HG03196 (cell line): Measurements from ENCODE around the gene TUBB3.

ENCODE experiments used
- ATAC-seq: cut with Tn5 transposase; IDR thresholded peaks from one replicate; pipeline ENCODE4 v1.9.1; 2021; ENCODE audit not compliant: unreplicated experiment

The TUBB3 gene

DNA sequence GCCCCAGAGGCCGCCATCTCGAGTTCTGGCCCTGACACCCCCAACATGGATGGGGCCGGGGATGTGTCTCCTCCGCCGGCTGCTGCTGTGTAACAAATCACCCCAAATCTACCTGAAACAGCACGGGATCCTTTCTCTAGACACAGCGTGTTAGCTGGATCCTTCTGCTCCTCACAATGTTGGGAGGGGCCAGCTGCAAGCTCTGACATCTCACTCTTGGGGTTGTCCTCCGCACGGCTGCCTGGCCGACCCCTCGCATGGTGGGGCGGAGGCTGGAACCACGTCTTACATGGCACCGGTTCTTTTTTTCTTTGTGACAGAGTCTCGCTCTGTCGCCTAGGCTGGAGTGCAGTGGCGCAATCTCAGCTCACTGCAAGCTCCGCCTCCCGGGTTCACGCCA, 13.8 kb downstream of the TUBB3 start:
- ATAC-seq: no peak

DNA sequence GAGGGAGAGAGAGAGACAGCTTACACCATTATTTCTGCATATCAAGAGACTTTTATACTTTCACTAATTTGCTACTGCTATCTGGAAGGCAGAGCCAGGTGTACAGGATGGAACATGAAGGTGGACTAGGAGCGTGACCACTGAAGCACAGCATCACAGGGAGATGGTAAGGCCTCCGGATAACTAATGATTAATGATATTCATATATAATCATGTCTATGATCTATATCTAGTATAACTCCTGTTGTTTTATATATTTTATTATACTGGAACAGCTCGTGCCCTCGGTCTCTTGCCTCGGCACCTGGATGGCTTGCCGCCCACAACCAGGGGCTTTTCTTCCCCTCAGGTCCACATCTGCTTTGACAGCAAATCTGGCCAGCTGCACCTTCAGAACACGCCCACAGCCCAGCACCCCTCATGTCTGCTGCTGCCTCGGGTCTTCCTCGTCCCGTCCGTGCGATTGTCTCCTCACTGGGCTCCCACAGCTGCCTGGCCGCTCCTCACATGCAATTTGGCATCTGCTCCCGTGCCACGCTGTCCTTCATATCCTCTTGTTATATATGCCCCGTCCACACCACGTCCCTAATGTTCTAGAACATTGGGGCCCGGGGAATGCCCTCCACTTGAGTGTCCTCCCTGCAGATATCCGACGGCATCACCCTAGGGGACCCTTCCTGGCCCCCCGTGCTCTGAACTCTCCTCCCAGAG, 15.2 kb downstream of the TUBB3 start:
- ATAC-seq: no peak

DNA sequence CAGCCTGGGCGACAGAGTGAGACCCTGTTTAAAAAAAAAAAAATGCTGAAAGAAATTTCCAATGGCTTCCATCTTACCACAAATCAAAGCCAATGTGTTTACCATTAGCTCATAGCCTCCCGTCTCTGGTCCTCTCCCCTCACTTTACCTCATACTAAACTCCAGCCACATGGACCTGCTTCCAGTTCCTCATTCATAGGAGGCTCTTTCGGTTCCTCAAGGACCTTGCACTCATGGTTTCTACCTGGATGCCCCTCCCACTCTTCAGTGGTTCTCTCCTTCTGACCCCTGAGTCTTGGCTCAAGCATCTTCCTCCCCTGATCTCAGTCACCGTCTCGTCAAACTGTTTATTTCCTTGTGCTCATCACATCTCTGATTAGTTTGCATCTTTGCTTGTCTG, 21.6 kb downstream of the TUBB3 start:
- no peak for ATAC-seq

DNA sequence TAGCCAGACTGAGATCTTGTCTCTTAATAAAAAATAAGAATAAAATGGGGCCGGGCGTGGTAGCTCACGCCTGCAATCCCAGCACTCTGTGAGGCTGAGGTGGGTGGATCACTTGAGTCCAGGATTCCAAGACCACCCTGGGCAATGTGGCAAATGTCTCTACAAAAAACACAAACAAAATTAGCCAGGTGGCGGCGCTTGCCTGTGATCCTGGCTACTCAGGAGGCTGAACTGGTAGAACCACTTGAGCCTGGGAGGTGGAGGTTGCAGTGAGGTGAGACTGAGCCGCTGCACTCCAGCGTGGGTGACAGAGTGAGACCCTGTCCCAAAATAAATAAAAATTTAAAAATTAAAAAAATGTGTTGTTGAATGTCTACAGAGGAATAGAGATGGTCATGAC, 22.5 kb downstream of the TUBB3 start:
- ATAC-seq: no peak

DNA sequence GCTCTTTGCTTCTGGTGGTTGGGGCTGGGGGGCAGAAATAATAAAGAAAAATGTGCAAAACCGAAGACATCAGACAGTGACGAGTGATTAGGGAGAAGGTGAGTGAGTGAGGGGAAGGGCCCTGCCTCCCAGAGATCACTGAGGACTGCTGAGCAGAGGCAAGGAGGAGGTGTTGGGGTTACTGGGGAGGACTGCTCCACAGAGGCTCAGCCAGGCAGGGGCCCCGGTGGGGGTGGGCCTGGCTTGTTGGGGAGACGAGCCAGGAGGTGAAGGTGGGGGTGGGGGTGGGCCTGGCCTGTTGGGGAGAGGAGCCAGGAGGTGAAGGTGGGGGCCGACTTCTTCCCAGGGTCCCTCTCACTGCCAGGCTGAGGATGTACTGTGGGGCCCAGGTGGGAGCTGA, 23.4 kb downstream of the TUBB3 start:
- no peak for ATAC-seq

DNA sequence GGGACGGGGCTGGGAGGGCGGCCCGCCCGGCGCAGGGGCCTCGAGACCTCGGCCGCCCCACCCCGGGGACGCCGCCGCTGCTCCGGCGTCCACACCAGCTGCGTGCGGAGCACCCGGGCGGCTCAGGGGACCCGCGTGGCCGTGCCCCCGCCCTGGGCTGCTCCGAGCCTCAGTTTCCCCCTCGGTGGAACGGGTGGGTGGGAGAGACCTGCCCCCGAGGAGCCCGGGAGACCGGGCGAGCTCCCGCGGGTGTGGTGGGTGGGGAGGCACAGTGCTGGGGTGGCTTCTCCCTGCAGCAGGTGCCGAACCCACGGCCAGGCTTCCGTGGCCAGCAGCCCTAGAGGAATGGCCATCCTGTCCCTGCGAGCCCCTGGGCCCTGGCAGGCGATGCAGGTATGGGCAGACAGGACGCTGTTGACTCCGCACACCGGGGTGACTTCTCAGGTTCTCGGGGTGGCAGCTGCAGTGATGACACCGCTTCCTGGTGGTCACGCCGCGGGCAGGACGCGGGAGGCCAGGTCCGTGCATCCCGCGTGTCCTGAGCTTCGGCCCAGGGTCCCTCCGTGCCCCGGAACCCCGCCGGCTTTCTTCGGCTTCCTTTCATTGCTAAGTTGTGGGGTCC, 26.1 kb downstream of the TUBB3 start:
- ATAC-seq: no peak

DNA sequence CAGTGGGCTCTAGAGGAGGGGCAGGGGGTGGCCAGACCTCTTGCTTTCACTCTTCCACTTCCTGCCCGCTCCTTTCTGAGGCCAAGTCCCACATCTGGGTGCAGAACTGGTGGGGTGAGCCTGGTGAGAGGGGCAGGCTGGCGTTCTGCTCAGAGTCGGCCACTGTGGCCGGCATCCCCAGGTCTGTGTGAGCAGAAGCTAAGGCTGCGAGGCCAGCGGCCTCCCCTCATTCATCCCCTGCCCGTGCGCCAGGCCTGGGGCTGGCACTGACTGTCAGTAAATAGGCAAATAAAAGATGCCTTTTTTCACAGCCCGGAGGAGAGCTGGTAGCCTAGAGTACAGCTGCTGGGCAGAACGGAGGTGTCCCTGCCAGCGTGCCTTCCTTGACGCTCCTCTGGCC, 26.6 kb downstream of the TUBB3 start:
- ATAC-seq: no peak

DNA sequence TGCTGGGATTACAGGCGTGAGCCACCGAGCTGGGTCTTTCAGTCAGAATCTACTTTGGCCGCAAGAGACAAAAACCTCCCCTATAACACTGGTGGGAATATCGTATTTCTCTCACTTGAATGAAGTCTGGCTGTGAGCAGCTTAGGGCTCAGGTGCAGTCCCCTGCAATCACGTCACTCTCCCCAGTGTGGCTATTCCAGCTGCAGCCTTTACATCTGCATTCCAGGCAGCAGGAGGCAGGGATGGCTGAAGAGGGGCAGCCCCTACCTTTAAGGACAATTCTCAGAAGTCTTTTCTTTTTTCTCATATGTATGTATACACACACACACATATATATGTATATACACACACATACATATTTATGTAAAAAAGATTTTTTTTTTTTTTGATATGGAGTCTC, 28.4 kb downstream of the TUBB3 start:
- no peak for ATAC-seq

DNA sequence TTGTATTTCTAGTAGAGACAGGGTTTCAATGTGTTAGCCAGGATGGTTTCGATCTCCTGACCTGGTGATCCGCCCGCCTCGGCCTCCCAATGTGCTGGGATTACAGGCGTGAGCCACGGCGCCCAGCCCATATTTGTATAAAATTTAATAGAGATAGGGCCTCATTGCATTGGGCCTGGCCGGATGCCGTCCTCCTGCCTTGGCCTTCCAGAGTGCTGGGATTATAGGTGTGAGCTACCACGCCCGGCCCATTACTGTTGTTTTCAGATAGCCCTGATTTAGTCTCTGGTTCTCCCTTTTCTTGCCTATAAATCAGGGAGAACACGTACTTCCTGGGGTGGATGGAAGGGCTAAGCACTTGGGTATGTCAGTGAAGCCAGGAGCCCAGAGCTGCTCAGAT, 28.9 kb downstream of the TUBB3 start:
- ATAC-seq: no peak

DNA sequence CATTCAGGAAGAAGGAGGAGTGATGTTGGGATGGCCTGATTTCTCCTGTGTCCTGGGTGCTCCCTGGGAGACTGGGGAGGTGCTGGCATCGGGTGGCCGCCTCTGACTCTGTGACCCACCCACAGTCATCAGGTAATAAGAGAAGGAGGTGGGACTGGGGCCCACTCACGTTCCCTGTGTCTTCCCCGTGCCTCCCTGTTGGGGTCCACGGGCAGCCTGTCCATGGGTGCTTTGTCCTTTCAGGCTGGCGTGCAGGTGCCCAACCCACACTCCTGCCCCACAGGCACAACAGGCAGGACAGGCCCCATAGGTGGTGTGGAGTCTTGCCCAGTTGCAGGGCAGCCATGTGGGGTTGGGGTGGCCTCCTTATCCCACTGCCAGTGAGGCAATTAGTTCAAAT, 29.4 kb downstream of the TUBB3 start:
- ATAC-seq: no peak

DNA sequence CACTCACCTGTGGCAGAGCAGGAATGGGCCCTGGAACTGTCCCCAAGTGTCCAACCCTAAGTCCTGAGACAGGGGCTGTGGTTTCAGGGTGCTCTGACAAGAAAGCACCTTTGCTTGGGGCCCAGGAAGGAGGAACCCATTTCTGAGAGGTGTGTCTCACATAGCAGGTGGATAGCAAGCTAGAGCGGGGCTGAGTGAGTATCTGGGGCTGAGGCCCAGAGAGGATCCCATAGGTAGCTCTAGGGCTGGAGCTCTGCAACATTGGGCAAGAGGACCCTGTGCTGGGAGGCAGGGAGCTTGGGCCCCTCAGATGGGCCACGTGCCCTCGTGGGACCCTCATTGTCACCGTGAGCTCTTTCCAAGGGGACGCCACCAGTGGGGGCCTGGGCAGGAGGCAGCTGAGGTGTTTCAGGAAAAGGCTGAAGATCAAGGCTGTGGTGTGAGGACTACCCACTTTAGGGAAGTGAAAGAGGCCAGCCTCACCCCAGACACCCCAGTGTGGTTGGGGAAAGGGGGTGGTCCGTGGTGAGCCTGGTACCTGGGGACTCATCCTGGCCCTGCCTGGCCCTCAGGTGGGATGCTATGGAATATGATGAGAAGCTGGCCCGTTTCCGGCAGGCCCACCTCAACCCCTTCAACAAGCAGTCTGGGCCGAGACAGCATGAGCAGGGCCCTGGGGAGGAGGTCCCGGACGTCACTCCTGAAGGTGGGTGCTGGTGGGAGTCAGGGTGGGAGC, 30.7 kb downstream of the TUBB3 start:
- no peak for ATAC-seq

DNA sequence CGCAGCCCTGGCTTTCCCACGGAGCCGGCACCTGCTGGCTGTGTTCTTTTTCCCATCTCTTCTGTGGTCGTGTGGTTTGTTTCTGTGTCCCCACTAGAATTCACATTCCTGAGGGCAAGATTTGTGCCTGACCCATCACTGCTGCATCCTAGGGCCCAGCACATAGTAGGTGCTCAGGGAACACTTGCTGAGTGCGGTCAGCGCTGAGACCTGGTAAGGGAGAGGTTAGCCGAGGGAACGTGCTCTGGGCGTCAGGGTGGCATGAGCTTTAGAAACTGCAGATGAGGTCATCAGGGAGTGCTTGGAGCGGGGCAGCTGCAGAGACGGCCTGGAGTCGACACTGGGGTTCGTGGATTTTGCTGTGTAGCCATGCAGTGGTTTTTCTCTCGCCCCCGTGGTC, 31.3 kb downstream of the TUBB3 start:
- no peak for ATAC-seq

DNA sequence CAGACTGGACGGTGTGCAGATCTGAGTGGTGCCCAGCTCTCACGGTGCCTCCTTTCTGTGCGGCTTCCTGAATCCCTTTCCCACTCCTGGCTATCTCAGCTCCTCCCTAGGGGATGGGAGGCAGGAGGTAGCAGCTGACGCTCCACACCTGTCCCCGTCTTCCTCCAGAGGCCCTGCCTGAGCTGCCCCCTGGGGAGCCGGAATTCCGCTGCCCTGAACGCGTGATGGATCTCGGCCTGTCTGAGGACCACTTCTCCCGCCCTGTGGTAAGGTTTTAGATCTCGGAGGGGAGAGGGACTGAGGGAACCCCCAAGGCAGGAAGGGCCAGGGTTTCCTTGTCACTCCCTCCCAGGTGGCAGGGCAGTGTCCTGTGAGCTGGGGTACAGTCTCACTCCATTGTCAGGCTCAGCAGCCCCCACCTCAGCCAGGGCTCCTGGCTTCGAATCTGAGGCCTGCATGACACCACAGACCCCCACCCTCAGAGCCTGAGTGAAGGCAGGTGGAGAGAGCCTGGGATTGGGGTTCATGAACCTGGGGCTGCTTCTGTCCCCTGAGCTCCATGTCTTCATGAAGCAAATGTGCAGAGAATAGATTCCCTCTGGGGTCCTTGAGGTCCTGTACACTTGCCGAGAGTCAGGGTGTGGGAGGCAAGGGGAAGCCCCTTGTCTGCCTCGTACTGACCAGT, 32.0 kb downstream of the TUBB3 start:
- ATAC-seq: no peak

DNA sequence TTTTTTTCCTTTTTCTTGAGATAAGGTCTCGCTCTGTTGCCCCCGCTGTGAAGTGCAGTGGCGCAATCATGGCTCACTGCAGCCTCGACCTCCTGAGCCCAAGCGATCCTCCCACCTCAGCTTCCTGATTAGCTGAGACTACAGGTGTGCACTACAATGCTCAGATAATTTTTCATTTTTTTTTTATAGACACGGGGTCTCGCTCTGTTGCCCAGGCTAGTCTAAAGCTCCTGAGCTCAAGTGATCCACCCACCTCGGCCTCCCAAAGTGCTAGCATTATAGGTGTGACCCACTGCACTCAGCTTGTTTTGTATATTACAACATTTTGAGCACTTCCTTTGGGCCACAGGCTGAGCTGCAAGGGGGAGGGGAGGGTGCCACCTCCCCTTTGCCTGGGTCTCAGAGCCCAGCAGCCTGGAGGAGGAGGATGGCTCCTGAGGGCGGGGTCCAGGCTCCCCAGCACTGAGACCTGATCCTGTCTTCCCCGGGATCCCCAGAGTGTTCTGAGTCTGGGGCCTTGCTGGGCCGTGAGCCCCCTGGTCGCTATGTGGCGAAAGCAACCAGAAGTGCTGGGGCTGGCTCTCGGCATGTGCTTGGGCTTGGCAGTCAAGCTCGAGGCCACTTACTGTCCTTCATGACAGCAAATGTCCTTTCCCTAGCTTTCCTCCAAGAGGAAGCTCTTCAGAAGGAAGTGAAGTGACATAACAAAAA, 33.5 kb downstream of the TUBB3 start:
- ATAC-seq: no peak

DNA sequence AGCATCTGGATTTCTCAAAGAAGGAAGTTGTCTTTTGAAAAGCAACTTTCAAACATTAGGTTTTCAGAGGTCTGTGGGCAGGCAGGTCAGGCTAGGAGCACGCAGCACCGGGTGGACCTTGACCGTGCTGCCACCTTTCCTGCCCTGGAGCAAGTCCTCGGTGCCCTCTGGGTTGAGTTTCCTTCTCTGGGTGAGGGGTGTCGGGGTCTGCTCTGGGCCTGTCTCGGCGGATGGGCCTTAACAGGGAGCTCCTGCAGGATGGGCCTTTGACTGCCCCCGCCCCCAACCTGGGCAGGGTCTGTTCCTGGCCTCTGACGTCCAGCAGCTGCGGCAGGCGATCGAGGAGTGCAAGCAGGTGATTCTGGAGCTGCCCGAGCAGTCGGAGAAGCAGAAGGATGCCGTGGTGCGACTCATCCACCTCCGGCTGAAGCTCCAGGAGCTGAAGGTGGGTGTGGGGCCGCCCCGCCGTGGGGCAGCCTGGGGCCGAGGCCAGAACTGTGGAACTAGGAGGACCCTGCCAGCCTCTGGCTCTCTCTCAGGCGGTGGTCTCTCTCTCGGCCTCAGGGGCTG, 34.2 kb downstream of the TUBB3 start:
- ATAC-seq: no peak

DNA sequence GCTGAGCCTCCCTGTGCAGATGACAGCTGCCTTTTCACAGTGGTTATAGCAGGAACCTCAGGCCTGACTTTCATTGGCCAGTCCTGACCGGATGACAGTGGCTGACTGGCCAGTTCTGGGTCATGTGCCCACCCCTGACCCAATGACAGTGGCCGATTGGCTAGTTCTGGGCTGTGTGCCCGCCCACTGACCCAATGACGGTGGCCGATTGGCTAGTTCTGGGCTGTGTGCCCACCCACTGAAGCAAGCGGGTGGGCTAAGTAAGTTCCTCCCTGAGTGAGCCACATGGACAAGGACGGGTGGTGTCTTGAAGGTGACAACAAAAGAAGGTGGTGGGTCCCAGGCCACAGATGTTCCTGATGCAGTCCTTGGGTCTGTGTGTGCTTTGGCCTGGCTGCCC, 34.9 kb downstream of the TUBB3 start:
- no peak for ATAC-seq

DNA sequence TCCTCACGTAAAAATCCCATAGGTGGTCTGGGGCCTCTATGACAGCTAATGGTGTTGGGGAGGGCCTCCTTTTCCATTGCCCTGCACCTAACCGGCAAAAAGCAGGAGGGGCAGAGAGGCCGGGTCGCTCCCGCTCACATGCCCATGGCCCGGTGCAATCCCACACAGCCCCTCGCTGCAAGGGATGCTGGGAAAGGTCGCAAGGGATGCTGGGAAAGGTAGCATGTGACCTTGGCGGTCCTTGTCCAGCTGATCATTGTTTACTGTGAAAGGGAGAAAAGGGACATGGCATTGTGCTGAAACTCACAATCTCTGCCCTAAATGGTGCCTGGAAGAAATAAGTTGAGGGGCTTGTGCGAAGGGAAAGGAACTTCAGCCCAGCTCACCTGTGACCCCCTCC, 35.5 kb downstream of the TUBB3 start:
- ATAC-seq: no peak

DNA sequence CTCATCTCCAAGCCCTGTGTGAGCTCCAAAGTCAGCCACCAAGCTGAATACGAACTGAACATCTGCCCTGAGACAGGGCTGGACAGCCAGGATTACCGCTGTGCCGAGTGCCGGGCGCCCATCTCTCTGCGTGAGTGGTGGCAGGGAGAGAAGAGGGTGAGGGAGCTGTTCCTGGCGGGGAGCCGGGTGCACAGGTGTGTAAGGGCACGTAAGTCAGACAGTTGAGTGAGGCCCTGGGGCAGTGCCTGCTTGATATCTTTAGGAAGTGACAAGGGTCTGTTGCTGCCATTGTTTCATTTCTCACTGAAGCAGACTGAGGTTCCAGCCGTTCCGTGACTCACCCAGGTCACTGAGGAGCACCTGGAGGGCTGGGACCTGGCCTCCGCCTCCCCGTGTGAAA, 37.8 kb downstream of the TUBB3 start:
- no peak for ATAC-seq

DNA sequence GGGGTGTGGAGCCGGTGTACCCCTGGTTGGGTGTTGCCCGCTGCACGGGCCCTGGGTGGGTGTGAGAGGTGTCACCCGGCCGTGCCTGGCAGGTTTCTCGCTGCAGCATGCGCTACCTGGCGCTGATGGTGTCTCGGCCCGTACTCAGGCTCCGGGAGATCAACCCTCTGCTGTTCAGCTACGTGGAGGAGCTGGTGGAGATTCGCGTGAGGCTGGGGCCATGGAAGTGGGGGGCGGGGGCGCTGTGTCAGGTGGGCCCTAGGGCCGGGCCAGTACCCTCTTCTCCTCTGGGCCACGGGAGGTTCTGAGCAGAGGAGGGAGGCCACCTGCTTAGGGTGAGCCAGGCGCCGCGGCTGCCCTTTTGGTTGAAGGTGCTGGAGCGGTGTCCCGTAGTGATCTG, 38.8 kb downstream of the TUBB3 start:
- ATAC-seq: no peak

DNA sequence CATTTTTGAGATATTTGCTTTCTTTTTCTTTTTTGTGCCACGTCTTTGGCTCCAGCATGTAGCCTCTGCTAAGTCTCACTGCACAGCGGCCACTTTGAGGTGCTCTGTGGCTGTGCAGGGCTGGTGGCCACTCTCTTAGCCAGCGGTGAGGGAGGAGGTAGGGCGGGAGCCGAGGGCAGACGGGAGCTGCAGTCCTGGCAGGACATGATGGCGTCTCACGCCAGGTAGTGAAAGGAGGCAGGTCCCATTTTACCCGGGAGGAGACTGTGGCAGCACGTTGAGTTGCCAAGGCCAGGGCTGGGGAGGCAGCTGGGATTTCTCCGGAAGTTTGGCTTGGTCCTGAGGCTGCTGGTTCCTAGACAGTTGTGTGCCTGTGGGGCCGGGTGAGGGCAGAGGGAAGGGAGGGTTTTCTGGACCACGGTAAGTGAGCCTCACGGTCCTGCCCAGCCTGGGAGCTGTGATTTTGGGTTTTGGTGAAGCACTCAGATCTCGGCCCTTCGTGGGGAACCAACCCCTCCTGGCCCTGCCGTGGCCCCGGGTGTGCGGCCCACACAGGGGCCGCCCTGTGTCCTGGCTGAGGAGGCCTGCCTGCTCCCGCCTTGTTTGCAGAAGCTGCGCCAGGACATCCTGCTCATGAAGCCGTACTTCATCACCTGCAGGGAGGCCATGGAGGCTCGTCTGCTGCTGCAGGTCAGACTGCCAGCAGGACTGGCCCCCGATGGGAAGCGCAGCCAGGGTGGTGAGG, 39.8 kb downstream of the TUBB3 start:
- ATAC-seq: no peak
